Kidney epithelial cell (primary cell): ENCODE data around the gene ZAP70. TPM values are rescaled to one million over a fixed set of nuclear protein-coding genes. Genes with fewer than 3 reads are reported as not detected.

Experiments
- DNase-seq: peaks from one replicate; pipeline ENCODE4 v3.0.0-alpha.2; 2010; ENCODE audit warnings: low read depth
- H3K27me3 ChIP-seq: 2 replicates; pipeline ENCODE4 v1.6.0; 2011; ENCODE audit warnings: low read length; ENCODE audit not compliant: control insufficient read depth, insufficient read depth
- H3K36me3 ChIP-seq: 2 replicates; pipeline ENCODE4 v1.5.1; 2011; ENCODE audit warnings: low read length; ENCODE audit not compliant: control insufficient read depth, insufficient read depth
- H3K4me3 ChIP-seq: 2 replicates; pipeline ENCODE4 v1.5.1; 2011; ENCODE audit warnings: low read depth, mild to moderate bottlenecking, control low read depth, low read length
- CTCF ChIP-seq: IDR thresholded peaks from 2 replicates; pipeline ENCODE4 v1.5.1; 2011; ENCODE audit warnings: mild to moderate bottlenecking, moderate library complexity, low read length, control low read depth, inconsistent platforms; ENCODE audit not compliant: insufficient read depth, poor library complexity, severe bottlenecking
- total RNA-seq: library from RNA; depleted of rRNA; stranded (reverse); fragments of >200 nt; gene quantifications from 2 replicates; pipeline ENCODE4 v1.2.3, GENCODE V29; 2015

ZAP70 gene
- total RNA-seq, 1 donor from 2014 or later = not detected

GRCh38 chr2:97755491-97755890 lies 42.1 kb downstream of the ZAP70 start:
- no peaks in the 10 kb centered on the region for H3K27me3 ChIP-seq
- no peak for TF ChIP-seq CTCF
- no peak for DNase-seq
- H3K4me3 ChIP-seq = no peak overlapping the region
- H3K36me3 ChIP-seq = no peaks in the 10 kb centered on the region

- H3K4me3 ChIP-seq = no peak overlapping the region
- TF ChIP-seq CTCF = no peak
- H3K36me3 ChIP-seq = no peaks in the 10 kb centered on the region
- DNase-seq = no peak
- no peaks in the 10 kb centered on the region for H3K27me3 ChIP-seq
Observed at GRCh38 chr2:97757062-97757461, 43.7 kb downstream of the ZAP70 start.

GRCh38 chr2:97758131-97758705 lies 44.8 kb downstream of the ZAP70 start:
- H3K36me3 ChIP-seq = no peaks in the 10 kb centered on the region
- no peak for DNase-seq
- no peak overlapping the region for H3K4me3 ChIP-seq
- H3K27me3 ChIP-seq = no peaks in the 10 kb centered on the region
- TF ChIP-seq CTCF = no peak

GRCh38 chr2:97759727-97760407 lies 46.5 kb downstream of the ZAP70 start:
- H3K36me3 ChIP-seq = no peaks in the 10 kb centered on the region
- DNase-seq = no peak
- no peak overlapping the region for H3K4me3 ChIP-seq
- TF ChIP-seq CTCF = no peak
- H3K27me3 ChIP-seq = no peaks in the 10 kb centered on the region

- no peaks in the 10 kb centered on the region for H3K36me3 ChIP-seq
- no peak for DNase-seq
- no peak for TF ChIP-seq CTCF
- no peaks in the 10 kb centered on the region for H3K27me3 ChIP-seq
- H3K4me3 ChIP-seq = no peak overlapping the region
Observed at GRCh38 chr2:97760480-97761049, 47.2 kb downstream of the ZAP70 start.
